ENCODE data around the gene C10orf67. TPM values are rescaled to one million over a fixed set of nuclear protein-coding genes. Genes with fewer than 3 reads are reported as not detected.

Gene C10orf67
- total RNA-seq, 2 experiments from 2014 or later, result not detected

DNA sequence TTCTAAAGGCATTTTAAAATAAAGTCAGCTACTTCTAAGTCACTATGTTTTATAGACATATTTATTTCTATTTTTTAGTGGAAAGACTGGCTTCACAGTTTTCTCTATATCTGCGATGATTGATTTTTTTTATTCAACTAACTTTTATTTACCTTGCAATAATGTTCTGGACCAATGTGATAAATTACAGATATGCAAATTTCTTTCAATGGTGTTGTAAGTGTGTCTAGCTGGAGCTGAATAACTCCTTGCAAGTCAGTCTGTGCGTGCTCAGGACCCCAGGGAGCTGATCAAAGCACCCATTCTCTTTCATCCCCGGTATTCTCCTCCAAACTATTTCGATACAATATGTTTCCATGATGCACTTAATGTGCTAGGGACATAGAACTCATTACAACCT is 142.8 kb downstream of the C10orf67 start:
- CTCF ChIA-PET (ENCODE audit: unreplicated experiment), result no interaction called here
- H2AFZ ChIP-seq (ENCODE audit: low read length), result no peak overlapping the region
- H3K79me2 ChIP-seq (ENCODE audit: insufficient read depth, low read depth, low read length), result no peaks in the 10 kb centered on the region
- no peaks in the 10 kb centered on the region for H3K36me3 ChIP-seq (ENCODE audit: insufficient read depth, low read length)
- no peak overlapping the region for H3K27ac ChIP-seq (ENCODE audit: low read depth, low read length, poor library complexity, severe bottlenecking)
- H3K4me2 ChIP-seq (ENCODE audit: low read length), result no peak overlapping the region
- intact Hi-C loops (cut with micrococcal nuclease; ENCODE audit: unreplicated experiment), result no loop called here
- DNase-seq (ENCODE audit: low spot score), result no peak
- no peak overlapping the region for H3K4me3 ChIP-seq (ENCODE audit: low read depth, low read length, poor library complexity, severe bottlenecking)
- POLR2A ChIA-PET, result interaction anchor here (0.5 to 0.6 kb wide), 2 partner anchors 9 to 1759 kb away, joined by 3 read pairs; no protein-coding TSS in a partner anchor
- no peaks in the 10 kb centered on the region for H3K4me1 ChIP-seq (ENCODE audit: insufficient read depth, low read length, poor library complexity, severe bottlenecking)
- H3K9me2 ChIP-seq (ENCODE audit: insufficient read depth, low read length), result no peaks in the 10 kb centered on the region
- H3K9me3 ChIP-seq (ENCODE audit: low read length), result no peaks in the 10 kb centered on the region
- no peaks in the 10 kb centered on the region for H4K20me1 ChIP-seq (ENCODE audit: insufficient read depth, low read length)
- TF ChIP-seq EZH2phosphoT487 (IDR thresholded peaks at IDR 0.05; ENCODE audit: borderline replicate concordance, low read depth, low read length), result no peak
- TF ChIP-seq, protein P1, sequence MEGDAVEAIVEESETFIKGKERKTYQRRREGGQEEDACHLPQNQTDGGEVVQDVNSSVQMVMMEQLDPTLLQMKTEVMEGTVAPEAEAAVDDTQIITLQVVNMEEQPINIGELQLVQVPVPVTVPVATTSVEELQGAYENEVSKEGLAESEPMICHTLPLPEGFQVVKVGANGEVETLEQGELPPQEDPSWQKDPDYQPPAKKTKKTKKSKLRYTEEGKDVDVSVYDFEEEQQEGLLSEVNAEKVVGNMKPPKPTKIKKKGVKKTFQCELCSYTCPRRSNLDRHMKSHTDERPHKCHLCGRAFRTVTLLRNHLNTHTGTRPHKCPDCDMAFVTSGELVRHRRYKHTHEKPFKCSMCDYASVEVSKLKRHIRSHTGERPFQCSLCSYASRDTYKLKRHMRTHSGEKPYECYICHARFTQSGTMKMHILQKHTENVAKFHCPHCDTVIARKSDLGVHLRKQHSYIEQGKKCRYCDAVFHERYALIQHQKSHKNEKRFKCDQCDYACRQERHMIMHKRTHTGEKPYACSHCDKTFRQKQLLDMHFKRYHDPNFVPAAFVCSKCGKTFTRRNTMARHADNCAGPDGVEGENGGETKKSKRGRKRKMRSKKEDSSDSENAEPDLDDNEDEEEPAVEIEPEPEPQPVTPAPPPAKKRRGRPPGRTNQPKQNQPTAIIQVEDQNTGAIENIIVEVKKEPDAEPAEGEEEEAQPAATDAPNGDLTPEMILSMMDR (conservative IDR thresholded peaks at IDR 0.05; ENCODE audit: low read length), result no peak
- BruUV-seq (replicated peaks), result no TSS peak

DNA sequence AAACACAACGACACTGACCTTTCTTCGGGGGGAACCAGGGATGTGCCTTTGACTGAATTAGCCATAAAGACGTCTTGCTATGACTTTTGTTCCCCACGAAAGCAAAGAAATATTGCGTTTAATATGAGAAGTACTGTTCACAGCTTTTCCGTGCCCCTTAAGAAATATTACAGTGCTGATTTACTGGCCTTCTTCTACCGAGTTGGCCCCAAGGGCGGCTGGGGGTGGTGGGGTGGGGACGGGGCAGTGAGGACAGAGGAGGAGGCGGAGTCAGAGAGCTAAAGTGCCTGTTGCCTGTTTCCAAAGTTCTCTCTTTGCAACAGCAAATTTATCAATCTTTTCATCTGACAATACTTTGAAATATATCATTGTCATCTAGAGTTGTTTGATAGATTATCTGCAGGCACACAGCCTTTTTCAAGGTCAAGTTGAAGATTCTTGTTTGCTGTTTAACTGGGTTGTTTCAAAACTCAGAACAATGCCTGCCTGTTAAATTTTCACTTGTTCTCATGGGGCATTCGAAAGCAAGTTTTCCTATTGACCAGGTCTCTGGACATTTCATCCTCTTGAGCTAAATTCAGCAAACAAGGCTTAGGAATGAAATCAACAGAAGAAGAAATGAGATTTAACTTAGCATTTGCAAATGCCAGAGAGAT is 143.5 kb downstream of the C10orf67 start:
- no peaks in the 10 kb centered on the region for H3K9me2 ChIP-seq (ENCODE audit: insufficient read depth, low read length)
- H2AFZ ChIP-seq (ENCODE audit: low read length), result no peak overlapping the region
- TF ChIP-seq, protein P1 (conservative IDR thresholded peaks at IDR 0.05; ENCODE audit: low read length), result no peak
- no peak for TF ChIP-seq EZH2phosphoT487 (IDR thresholded peaks at IDR 0.05; ENCODE audit: borderline replicate concordance, low read depth, low read length)
- H3K4me2 ChIP-seq (ENCODE audit: low read length), result no peak overlapping the region
- DNase-seq (ENCODE audit: low spot score), result no peak
- no TSS peak for BruUV-seq (replicated peaks)
- ChIA-PET POLR2A (interaction anchor here (0.5 to 0.6 kb wide), 2 partner anchors 8 to 1759 kb away, joined by 3 read pairs; no protein-coding TSS in a partner anchor), CTCF (ENCODE audit: unreplicated experiment) (no interaction called here)
- no peak overlapping the region for H3K27ac ChIP-seq (ENCODE audit: low read depth, low read length, poor library complexity, severe bottlenecking)
- H3K4me1 ChIP-seq (ENCODE audit: insufficient read depth, low read length, poor library complexity, severe bottlenecking), result no peaks in the 10 kb centered on the region
- intact Hi-C loops (cut with micrococcal nuclease; ENCODE audit: unreplicated experiment), result no loop called here
- no peaks in the 10 kb centered on the region for H3K9me3 ChIP-seq (ENCODE audit: low read length)
- no peaks in the 10 kb centered on the region for H3K36me3 ChIP-seq (ENCODE audit: insufficient read depth, low read length)
- no peaks in the 10 kb centered on the region for H3K79me2 ChIP-seq (ENCODE audit: insufficient read depth, low read depth, low read length)
- no peak overlapping the region for H3K4me3 ChIP-seq (ENCODE audit: low read depth, low read length, poor library complexity, severe bottlenecking)
- H4K20me1 ChIP-seq (ENCODE audit: insufficient read depth, low read length), result no peaks in the 10 kb centered on the region

DNA sequence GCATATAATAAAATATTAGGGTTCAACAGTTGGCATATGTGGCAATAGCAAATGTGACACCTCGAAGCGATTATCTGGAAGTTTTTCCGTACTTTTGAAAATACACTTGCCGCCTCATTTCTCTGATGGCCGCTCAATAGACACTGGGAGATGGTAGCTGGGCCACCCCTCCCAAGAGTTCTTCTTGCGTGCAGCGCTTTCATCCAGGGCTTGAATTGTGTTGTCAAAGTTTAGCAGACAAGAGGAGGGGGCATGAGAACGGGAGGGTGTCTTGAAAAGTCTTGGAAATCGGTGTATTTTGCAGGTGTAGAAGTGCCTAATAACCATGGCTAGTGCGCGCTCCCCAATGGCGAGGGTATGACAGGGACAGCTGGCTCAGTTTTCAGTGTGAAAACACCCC is 144.0 kb downstream of the C10orf67 start:
- H3K79me2 ChIP-seq (ENCODE audit: insufficient read depth, low read depth, low read length), result no peaks in the 10 kb centered on the region
- TF ChIP-seq, protein P1 (conservative IDR thresholded peaks at IDR 0.05; ENCODE audit: low read length), result no peak
- no peak for TF ChIP-seq EZH2phosphoT487 (IDR thresholded peaks at IDR 0.05; ENCODE audit: borderline replicate concordance, low read depth, low read length)
- no peak overlapping the region for H3K4me2 ChIP-seq (ENCODE audit: low read length)
- no peaks in the 10 kb centered on the region for H3K9me2 ChIP-seq (ENCODE audit: insufficient read depth, low read length)
- no peak overlapping the region for H3K4me3 ChIP-seq (ENCODE audit: low read depth, low read length, poor library complexity, severe bottlenecking)
- H2AFZ ChIP-seq (ENCODE audit: low read length), result no peak overlapping the region
- H3K36me3 ChIP-seq (ENCODE audit: insufficient read depth, low read length), result no peaks in the 10 kb centered on the region
- no TSS peak for BruUV-seq (replicated peaks)
- intact Hi-C loops (cut with micrococcal nuclease; ENCODE audit: unreplicated experiment), result no loop called here
- H3K4me1 ChIP-seq (ENCODE audit: insufficient read depth, low read length, poor library complexity, severe bottlenecking), result no peaks in the 10 kb centered on the region
- H3K9me3 ChIP-seq (ENCODE audit: low read length), result no peaks in the 10 kb centered on the region
- H3K27ac ChIP-seq (ENCODE audit: low read depth, low read length, poor library complexity, severe bottlenecking), result no peak overlapping the region
- no peaks in the 10 kb centered on the region for H4K20me1 ChIP-seq (ENCODE audit: insufficient read depth, low read length)
- POLR2A ChIA-PET, result no interaction called here
- no peak for DNase-seq (ENCODE audit: low spot score)
- CTCF ChIA-PET (ENCODE audit: unreplicated experiment), result no interaction called here

All from OCI-LY7 (cell line).